HEK293 (cell line): Measurements from ENCODE around the gene ELMO1.

Experiments used
- CTCF ChIA-PET: fragments of 350-600 bp; formaldehyde crosslinking; extraction: SDS; loops from one replicate; lab custom pipeline; 2021; ENCODE audit warnings: antibody characterized with exemption; lab: Yijun Ruan, JAX
- POLR2A ChIA-PET: fragments of 300-600 bp; formaldehyde crosslinking; extraction: SDS; loops from one replicate; lab custom pipeline; 2020; ENCODE audit warnings: antibody characterized with exemption, inconsistent platforms; lab: Yijun Ruan, JAX
- H3K27ac ChIP-seq: fragments of 200-500 bp; sonication (Bioruptor generic); 2 replicates; pipeline ENCODE4 v1.5.1; 2014; ENCODE audit warnings: low read depth, low read length, control low read depth, inconsistent platforms; ENCODE audit errors: extremely low read depth
- H3K36me3 ChIP-seq, 2 experiments: fragments of 200-500 bp in 1 of 2; sonication (Bioruptor generic) in 1 of 2; 1 replicate in 1 of 2; 2 replicates in 1 of 2; pipeline ENCODE4 v1.5.1; 2014 to 2017; ENCODE audit warnings: inconsistent platforms in 2 of 2, low read length in 2 of 2; ENCODE audit not compliant: control insufficient read depth in 2 of 2, insufficient read depth in 1 of 2
- H3K4me1 ChIP-seq: fragments of 200-500 bp; sonication (Bioruptor generic); 2 replicates; pipeline ENCODE4 v1.5.1; 2014; ENCODE audit warnings: mild to moderate bottlenecking, low read length, inconsistent platforms; ENCODE audit not compliant: control insufficient read depth, insufficient read depth
- H3K4me3 ChIP-seq: 2 replicates; pipeline ENCODE4 v1.5.1; 2011; ENCODE audit warnings: low read depth, mild to moderate bottlenecking, control low read depth, low read length, moderate library complexity
- H3K9me3 ChIP-seq: fragments of 200-500 bp; sonication (Bioruptor generic); 2 replicates; pipeline ENCODE4 v1.5.1; 2014; ENCODE audit warnings: low read depth, low read length, inconsistent platforms; ENCODE audit not compliant: control insufficient read depth, insufficient read depth
- AEBP2 ChIP-seq: fragments of 450-650 bp; formaldehyde crosslinking; IDR thresholded peaks from 2 replicates; pipeline ENCODE4 v1.5.1; 2016; ENCODE audit warnings: missing biosample characterization, missing genetic modification characterization, borderline replicate concordance
- GLI4 ChIP-seq: fragments of 450-650 bp; formaldehyde crosslinking; IDR thresholded peaks from 2 replicates; pipeline ENCODE4 v1.5.1; 2016; ENCODE audit warnings: missing biosample characterization, missing genetic modification characterization
- HOXC10 ChIP-seq: sonication (generic); formaldehyde crosslinking; IDR thresholded peaks from 2 replicates; pipeline ENCODE4 v1.8.1; 2023; ENCODE audit warnings: mild to moderate bottlenecking, missing genetic modification reagents
- KLF7 ChIP-seq: fragments of 450-650 bp; formaldehyde crosslinking; IDR thresholded peaks from 2 replicates; pipeline ENCODE4 v1.5.1; 2016; ENCODE audit warnings: missing biosample characterization, missing genetic modification characterization, borderline replicate concordance
- MYNN ChIP-seq: fragments of 450-650 bp; formaldehyde crosslinking; IDR thresholded peaks from 2 replicates; pipeline ENCODE4 v1.5.1; 2016; ENCODE audit warnings: missing biosample characterization, missing genetic modification characterization, borderline replicate concordance
- PRDM1 ChIP-seq: fragments of 450-650 bp; formaldehyde crosslinking; IDR thresholded peaks from 2 replicates; pipeline ENCODE4; 2016; ENCODE audit warnings: missing biosample characterization, missing genetic modification characterization
- PRDM10 ChIP-seq: fragments of 450-650 bp; formaldehyde crosslinking; IDR thresholded peaks from 2 replicates; pipeline ENCODE4 v1.5.1; 2016; ENCODE audit warnings: missing biosample characterization, missing genetic modification characterization
- PRDM6 ChIP-seq: fragments of 450-650 bp; formaldehyde crosslinking; IDR thresholded peaks from 2 replicates; pipeline ENCODE4 v1.5.1; 2017; ENCODE audit warnings: missing biosample characterization, missing genetic modification characterization
- ZBTB6 ChIP-seq: fragments of 450-650 bp; formaldehyde crosslinking; IDR thresholded peaks from 2 replicates; pipeline ENCODE4 v1.5.1; 2017; ENCODE audit warnings: missing biosample characterization, missing genetic modification characterization
- ZFP37 ChIP-seq: fragments of 450-650 bp; formaldehyde crosslinking; IDR thresholded peaks from 2 replicates; pipeline ENCODE4 v1.5.1; 2016; ENCODE audit warnings: missing biosample characterization, missing genetic modification characterization
- ZNF132 ChIP-seq: fragments of 450-650 bp; formaldehyde crosslinking; IDR thresholded peaks from 2 replicates; pipeline ENCODE4 v1.5.1; 2017; ENCODE audit warnings: missing biosample characterization, missing genetic modification characterization, borderline replicate concordance
- ZNF169 ChIP-seq: fragments of 450-650 bp; formaldehyde crosslinking; IDR thresholded peaks from 2 replicates; pipeline ENCODE4 v1.5.1; 2016; ENCODE audit warnings: missing biosample characterization, missing genetic modification characterization
- ZNF184 ChIP-seq: fragments of 450-650 bp; IDR thresholded peaks from 2 replicates; pipeline ENCODE4 v1.5.1; 2018; ENCODE audit warnings: missing biosample characterization, mild to moderate bottlenecking, missing genetic modification characterization
- ZNF223 ChIP-seq: fragments of 450-650 bp; formaldehyde crosslinking; IDR thresholded peaks from 2 replicates; pipeline ENCODE4 v1.5.1; 2016; ENCODE audit warnings: missing biosample characterization, missing genetic modification characterization
- ZNF24 ChIP-seq: fragments of 450-650 bp; formaldehyde crosslinking; IDR thresholded peaks from 2 replicates; pipeline ENCODE4 v1.5.1; 2016; ENCODE audit warnings: missing biosample characterization, missing genetic modification characterization
- ZNF292 ChIP-seq: fragments of 450-650 bp; formaldehyde crosslinking; IDR thresholded peaks from 2 replicates; pipeline ENCODE4 v1.5.1; 2016; ENCODE audit warnings: low read depth, missing biosample characterization, missing genetic modification characterization, borderline replicate concordance
- ZNF324 ChIP-seq: fragments of 450-650 bp; formaldehyde crosslinking; IDR thresholded peaks from 2 replicates; pipeline ENCODE4 v1.5.1; 2016; ENCODE audit warnings: missing biosample characterization, missing genetic modification characterization
- ZNF391 ChIP-seq: fragments of 450-650 bp; formaldehyde crosslinking; IDR thresholded peaks from 2 replicates; pipeline ENCODE4 v1.5.1; 2016; ENCODE audit warnings: low read depth, missing biosample characterization, missing genetic modification characterization, borderline replicate concordance
- ZNF423 ChIP-seq: fragments of 450-650 bp; formaldehyde crosslinking; IDR thresholded peaks from 2 replicates; pipeline ENCODE4 v1.5.1; 2016; ENCODE audit warnings: missing biosample characterization, missing genetic modification characterization
- ZNF501 ChIP-seq: fragments of 450-650 bp; formaldehyde crosslinking; IDR thresholded peaks from 2 replicates; pipeline ENCODE4 v1.5.1; 2016; ENCODE audit warnings: missing biosample characterization, missing genetic modification characterization
- ZNF518A ChIP-seq: fragments of 450-650 bp; formaldehyde crosslinking; conservative IDR thresholded peaks from 2 replicates; pipeline ENCODE4 v1.5.1; 2016; ENCODE audit warnings: low read depth, missing biosample characterization, missing genetic modification characterization
- ZNF600 ChIP-seq: fragments of 450-650 bp; formaldehyde crosslinking; IDR thresholded peaks from 2 replicates; pipeline ENCODE4 v1.5.1; 2016; ENCODE audit warnings: missing biosample characterization, missing genetic modification characterization
- ZNF701 ChIP-seq: fragments of 450-650 bp; formaldehyde crosslinking; IDR thresholded peaks from 2 replicates; pipeline ENCODE4 v1.5.1; 2016; ENCODE audit warnings: missing biosample characterization, missing genetic modification characterization
- ZNF76 ChIP-seq: fragments of 450-650 bp; formaldehyde crosslinking; IDR thresholded peaks from 2 replicates; pipeline ENCODE4; 2016; ENCODE audit warnings: low read depth, missing biosample characterization, missing genetic modification characterization, borderline replicate concordance

Gene ELMO1

GRCh38 chr7:36809086-36809485 is 639.6 kb downstream of the ELMO1 start:
- ChIA-PET CTCF (no interaction called here), POLR2A (no interaction called here)
- no peaks in the 10 kb centered on the region for H3K9me3 ChIP-seq
- no peak overlapping the region for H3K4me3 ChIP-seq
- TF ChIP-seq ZNF223 (no peak), MYNN (tag by site-specific recombination) (no peak), ZNF324 (tag by site-specific recombination) (no peak), HOXC10 (no peak), GLI4 (tag by site-specific recombination) (no peak), ZNF24 (tag by site-specific recombination) (no peak), ZNF423 (no peak), ZBTB6 (tag by site-specific recombination) (no peak), ZNF518A (tag by site-specific recombination) (no peak), ZFP37 (tag by site-specific recombination) (no peak), PRDM1 (tag by site-specific recombination) (no peak), ZNF76 (tag by site-specific recombination) (no peak), ZNF184 (tag by site-specific recombination) (no peak), KLF7 (no peak), PRDM6 (no peak)
- no peak overlapping the region for H3K27ac ChIP-seq
- H3K36me3 ChIP-seq = no peaks in the 10 kb centered on the region
- H3K4me1 ChIP-seq = no peaks in the 10 kb centered on the region

- no peaks in the 10 kb centered on the region for H3K36me3 ChIP-seq
- CTCF ChIA-PET = interaction anchor here (0.6 kb wide), 1 partner anchor 932 kb away, joined by 4 read pairs; no protein-coding TSS in a partner anchor
- POLR2A ChIA-PET = no interaction called here
- H3K27ac ChIP-seq = no peak overlapping the region
- H3K4me1 ChIP-seq = no peaks in the 10 kb centered on the region
- no peak overlapping the region for H3K4me3 ChIP-seq
- no peaks in the 10 kb centered on the region for H3K9me3 ChIP-seq
- TF ChIP-seq ZNF169 (tag by site-specific recombination) = no peak
- TF ChIP-seq HOXC10 = no peak
- no peak for TF ChIP-seq ZNF184 (tag by site-specific recombination)
- TF ChIP-seq ZNF132 = no peak
- TF ChIP-seq ZNF292 (tag by site-specific recombination) = no peak
- no peak for TF ChIP-seq ZNF391 (tag by site-specific recombination)
- TF ChIP-seq PRDM10 (tag by site-specific recombination) = no peak
- no peak for TF ChIP-seq KLF7
- TF ChIP-seq ZNF600 (tag by site-specific recombination) = no peak
- TF ChIP-seq ZNF501 (tag by site-specific recombination) = no peak
- no peak for TF ChIP-seq ZNF701 (tag by site-specific recombination)
- no peak for TF ChIP-seq AEBP2
These were observed 641.8 kb downstream of the ELMO1 start for GRCh38 chr7:36806891-36807290.
